GM12878 (cell line): ENCODE measurements around the gene RIPPLY1. TPM values are rescaled to one million over a fixed set of nuclear protein-coding genes. Genes with fewer than 3 reads are reported as not detected.

Experiments used
- ATAC-seq: fragments of 200-7000 bp; cut with Tn5 transposase; 3 replicates; pipeline ENCODE4 v1.9.1; 2020; ENCODE audit warnings: mild to moderate bottlenecking, moderate library complexity
- BruUV-seq: library from RNA; stranded (reverse); fragments of 400-500 nt; replicated peaks from 2 replicates; lab custom pipeline; 2021; lab: Mats Ljungman, UMichigan
- CTCF ChIA-PET: fragments of 300-600 bp; sonication (Branson Sonifier 250); formaldehyde crosslinking; extraction: SDS; loops from one replicate; lab custom pipeline; 2021; ENCODE audit warnings: inconsistent platforms; lab: Yijun Ruan, JAX
- POLR2A ChIA-PET: fragments of 350-600 bp; formaldehyde crosslinking; extraction: SDS; loops from one replicate; lab custom pipeline; 2021; ENCODE audit warnings: inconsistent platforms; lab: Charles Lee
- RAD21 ChIA-PET: fragments of 300-600 bp; sonication (Branson Sonifier 250); formaldehyde crosslinking; loops from one replicate; lab custom pipeline; 2023; ENCODE audit warnings: antibody characterized with exemption; ENCODE audit not compliant: unreplicated experiment; lab: Charles Lee
- SMC1A ChIA-PET: fragments of 300-600 bp; sonication (Branson Sonifier 250); formaldehyde crosslinking; loops from one replicate; lab custom pipeline; 2023; ENCODE audit not compliant: unreplicated experiment, uncharacterized antibody; lab: Charles Lee
- DNase-seq: peaks from one replicate; pipeline ENCODE4 v3.0.0-alpha.2; 2011; ENCODE audit warnings: low read depth, low spot score
- FAIRE-seq: peaks from 3 replicates; lab custom pipeline; 2011; peaks lifted over from hg19 to GRCh38; lab: Jason Lieb, UNC
- H2AFZ ChIP-seq: 2 replicates; pipeline ENCODE4 v1.6.0; 2011; ENCODE audit warnings: low read depth, low read length, control low read depth; ENCODE audit not compliant: control insufficient read depth
- H3K27ac ChIP-seq: 2 replicates; pipeline ENCODE4 v1.5.1; 2011; ENCODE audit warnings: control low read depth; ENCODE audit not compliant: control insufficient read depth, insufficient read depth
- H3K27me3 ChIP-seq, 2 experiments: replicated peaks in 1 of 2; 2 replicates each; pipeline versions ENCODE4 v1.6.0 to v1.6.1; 2011; ENCODE audit warnings: low read length in 1 of 2; ENCODE audit not compliant: control insufficient read depth in 2 of 2, insufficient read depth in 2 of 2
- H3K36me3 ChIP-seq, 2 experiments: 2 replicates each; pipeline ENCODE4 v1.5.1; 2011; ENCODE audit warnings: low read length in 1 of 2; ENCODE audit not compliant: control insufficient read depth in 2 of 2, insufficient read depth in 2 of 2
- H3K4me1 ChIP-seq: 2 replicates; pipeline ENCODE4 v1.6.1; 2011; ENCODE audit warnings: mild to moderate bottlenecking, low read length, moderate library complexity, mixed read lengths; ENCODE audit not compliant: control insufficient read depth, insufficient read depth
- H3K4me2 ChIP-seq: 2 replicates; pipeline ENCODE4 v1.6.0; 2011; ENCODE audit warnings: control low read depth; ENCODE audit not compliant: control insufficient read depth, insufficient read depth
- H3K4me3 ChIP-seq: fragments of 200-600 bp; sonication (generic); 2 replicates; pipeline ENCODE4 v1.5.1; 2016
- H3K79me2 ChIP-seq: 2 replicates; pipeline ENCODE4 v1.6.0; 2011; ENCODE audit warnings: low read length; ENCODE audit not compliant: control insufficient read depth, insufficient read depth
- H3K9ac ChIP-seq: 2 replicates; pipeline ENCODE4 v1.8.0; 2011; ENCODE audit warnings: low read length, control low read depth, mixed read lengths; ENCODE audit not compliant: control insufficient read depth, insufficient read depth
- H3K9me3 ChIP-seq: replicated peaks from 3 replicates; pipeline ENCODE4 v1.5.1; 2011; ENCODE audit warnings: mild to moderate bottlenecking, low read length; ENCODE audit not compliant: control insufficient read depth, insufficient read depth
- H4K20me1 ChIP-seq: 2 replicates; pipeline ENCODE4 v1.6.0; 2011; ENCODE audit not compliant: control insufficient read depth, insufficient read depth
- BACH1 ChIP-seq: fragments of 450-650 bp; IDR thresholded peaks from 2 replicates; pipeline ENCODE4 v1.6.1; 2017; ENCODE audit warnings: mild to moderate bottlenecking, borderline replicate concordance
- BCLAF1 ChIP-seq: fragments of 450-650 bp; IDR thresholded peaks from 2 replicates; pipeline ENCODE4 v1.6.1; 2017; ENCODE audit warnings: antibody characterized with exemption, mild to moderate bottlenecking, moderate library complexity
- BMI1 ChIP-seq: fragments of 450-650 bp; IDR thresholded peaks from 2 replicates; pipeline ENCODE4 v1.6.1; 2016; ENCODE audit warnings: mild to moderate bottlenecking, moderate library complexity, borderline replicate concordance
- CHD2 ChIP-seq: IDR thresholded peaks from 2 replicates; pipeline ENCODE4 v1.6.1; 2011; ENCODE audit warnings: low read depth, low read length, improper control_type of control experiment, borderline replicate concordance
- EGR1 ChIP-seq, 2 experiments: IDR thresholded peaks; 1 replicate in 1 of 2; 2 replicates in 1 of 2; pipeline ENCODE4 v1.6.1; 2011 to 2012; ENCODE audit warnings: low read depth in 2 of 2, low read length in 2 of 2, borderline replicate concordance in 1 of 2, mild to moderate bottlenecking in 1 of 2, moderate library complexity in 1 of 2
- ESRRA ChIP-seq: IDR thresholded peaks from 2 replicates; pipeline ENCODE4 v1.6.1; 2012; ENCODE audit warnings: mild to moderate bottlenecking, low read length, improper control_type of control experiment
- FOS ChIP-seq: IDR thresholded peaks from 3 replicates; pipeline ENCODE4 v1.6.1; 2011; ENCODE audit warnings: borderline replicate concordance; ENCODE audit not compliant: insufficient read length; ENCODE audit errors: extremely low read depth
- HCFC1 ChIP-seq: fragments of 150-350 bp; IDR thresholded peaks from 2 replicates; pipeline ENCODE4 v1.6.1; 2014; ENCODE audit warnings: low read length
- JUNB ChIP-seq: IDR thresholded peaks from 2 replicates; pipeline ENCODE4 v1.6.1; 2016; ENCODE audit warnings: antibody characterized with exemption, mild to moderate bottlenecking
- MTA3 ChIP-seq: IDR thresholded peaks from 2 replicates; pipeline ENCODE4 v1.6.1; 2012; ENCODE audit warnings: low read length, inconsistent platforms, borderline replicate concordance
- RBBP5 ChIP-seq: fragments of 200-600 bp; sonication (generic); conservative IDR thresholded peaks from 2 replicates; pipeline ENCODE4 v1.6.1; 2016
- RFX5 ChIP-seq: IDR thresholded peaks from 2 replicates; pipeline ENCODE4 v1.6.1; 2011; ENCODE audit warnings: low read depth, low read length, improper control_type of control experiment
- SPI1 ChIP-seq: IDR thresholded peaks from 2 replicates; pipeline ENCODE4 v1.6.1; 2011; ENCODE audit warnings: low read depth, mild to moderate bottlenecking, low read length, moderate library complexity, borderline replicate concordance; ENCODE audit not compliant: insufficient read depth
- WRNIP1 ChIP-seq: IDR thresholded peaks from 2 replicates; pipeline ENCODE4 v1.6.1; 2011; ENCODE audit warnings: low read depth, low read length, improper control_type of control experiment, borderline replicate concordance
- ZNF217 ChIP-seq: fragments of 450-650 bp; IDR thresholded peaks from 2 replicates; pipeline ENCODE4 v1.6.1; 2017; ENCODE audit warnings: antibody characterized with exemption, mild to moderate bottlenecking
- ZNF622 ChIP-seq: fragments of 450-650 bp; IDR thresholded peaks from 2 replicates; pipeline ENCODE4 v1.6.1; 2017; ENCODE audit warnings: mild to moderate bottlenecking, inconsistent platforms
- ZZZ3 ChIP-seq: IDR thresholded peaks from 2 replicates; pipeline ENCODE4 v1.6.1; 2011; ENCODE audit warnings: low read depth; ENCODE audit not compliant: control insufficient read depth, insufficient read length
- WGBS: methylation state at CpG from one replicate; pipeline ENCODE4 v1.1.6; 2016; ENCODE audit warnings: low lambda C conversion rate; ENCODE audit not compliant: insufficient replicate concordance, insufficient coverage; ENCODE audit errors: missing lambda C conversion rate; 5-methylcytosine and 5-hydroxymethylcytosine counted together
- in situ Hi-C: fragments of 300-500 bp; cut with MboI; formaldehyde crosslinking; loops from 9 replicates; pipeline ENCODE4 v1.14.3; 2018; ENCODE audit warnings: mixed read lengths
- intact Hi-C: fragments of 100-400 bp; cut with micrococcal nuclease; formaldehyde crosslinking; loops from one replicate; pipeline ENCODE4 v1.14.2; 2022; ENCODE audit not compliant: unreplicated experiment
- polyA plus RNA-seq, 11 experiments: library from polyadenylated mRNA; depleted of rRNA in 4 of 11; unstranded in 6 of 11; stranded (reverse) in 5 of 11; fragments of >200 nt; fragmentation: Nextera tagmentation in 4 of 11; fragmentation: Illumina TruSeq in 1 of 11; extraction: Ambion mirVana in 4 of 11; extraction: Trizol in 1 of 11; gene quantifications; 1 replicate in 1 of 11; 2 replicates in 10 of 11; pipeline versions ENCODE4 v1.2.1 to v1.2.3, GENCODE V29; 2011 to 2016; ENCODE audit warnings: inconsistent platforms in 2 of 11, missing spikeins in 2 of 11, low read depth in 1 of 11
- total RNA-seq, 4 experiments: library from RNA; depleted of rRNA in 3 of 4; stranded (reverse); fragments of >200 nt in 3 of 4; fragmentation: Illumina TruSeq in 1 of 4; extraction: Trizol in 1 of 4; gene quantifications; 2 replicates each; pipeline versions ENCODE4 v1.2.1 to v1.2.3, GENCODE V29; 2013 to 2021
- TF ChIP-seq, protein P1 (sequence below): fragments of 450-650 bp; IDR thresholded peaks from 2 replicates; pipeline ENCODE4 v1.6.1; 2017; ENCODE audit warnings: low read depth, mild to moderate bottlenecking, moderate library complexity

Gene RIPPLY1
- total and polyA plus RNA-seq, 10 of the 15 experiments (the other 5 are each of a cell fraction or from before 2014, with no cell fraction given) = not detected

DNA sequence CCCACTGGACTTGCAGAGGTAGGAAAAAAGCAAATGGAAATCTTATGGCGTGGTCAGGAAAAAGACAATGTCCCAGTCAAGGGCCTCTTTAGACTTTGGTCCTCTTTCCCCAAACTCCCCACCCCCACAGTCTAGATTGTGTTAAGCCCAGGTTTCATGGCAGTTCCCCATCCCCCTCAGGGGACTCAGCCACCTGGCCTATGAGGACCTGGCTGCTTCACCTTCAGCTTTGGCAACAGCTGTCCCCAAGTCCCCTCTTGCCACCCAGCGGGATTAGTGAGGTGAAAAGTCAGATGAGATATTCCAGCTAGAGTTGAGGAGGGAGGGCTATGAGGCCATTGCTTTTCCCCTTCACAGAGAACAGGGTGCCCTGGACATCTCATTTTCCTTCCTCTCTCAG lies 457 bp downstream of the RIPPLY1 start:
- H3K27ac ChIP-seq = no peak overlapping the region
- TF ChIP-seq ZNF622 (no peak), MTA3 (no peak), RBBP5 (no peak), JUNB (no peak), HCFC1 (no peak), BACH1 (no peak), SPI1 (no peak), EGR1 (IDR thresholded peaks at IDR 0.05; ENCODE audit: borderline replicate concordance in 1 of 2, low read depth in 2 of 2, low read length in 2 of 2) (no peak), BCLAF1 (no peak), ZZZ3 (no peak), WRNIP1 (no peak), ZNF217 (no peak), BMI1 (no peak), ESRRA (no peak), FOS (no peak), CHD2 (no peak), RFX5 (no peak)
- TF ChIP-seq, protein P1, sequence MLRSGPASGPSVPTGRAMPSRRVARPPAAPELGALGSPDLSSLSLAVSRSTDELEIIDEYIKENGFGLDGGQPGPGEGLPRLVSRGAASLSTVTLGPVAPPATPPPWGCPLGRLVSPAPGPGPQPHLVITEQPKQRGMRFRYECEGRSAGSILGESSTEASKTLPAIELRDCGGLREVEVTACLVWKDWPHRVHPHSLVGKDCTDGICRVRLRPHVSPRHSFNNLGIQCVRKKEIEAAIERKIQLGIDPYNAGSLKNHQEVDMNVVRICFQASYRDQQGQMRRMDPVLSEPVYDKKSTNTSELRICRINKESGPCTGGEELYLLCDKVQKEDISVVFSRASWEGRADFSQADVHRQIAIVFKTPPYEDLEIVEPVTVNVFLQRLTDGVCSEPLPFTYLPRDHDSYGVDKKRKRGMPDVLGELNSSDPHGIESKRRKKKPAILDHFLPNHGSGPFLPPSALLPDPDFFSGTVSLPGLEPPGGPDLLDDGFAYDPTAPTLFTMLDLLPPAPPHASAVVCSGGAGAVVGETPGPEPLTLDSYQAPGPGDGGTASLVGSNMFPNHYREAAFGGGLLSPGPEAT = no peak
- ChIA-PET POLR2A (no interaction called here), SMC1A (interaction anchor here (0.8 kb wide), 1 partner anchor 12 kb away, joined by 3 read pairs; no protein-coding TSS in a partner anchor), CTCF (interaction anchor here (0.7 to 2.6 kb wide), 6 partner anchors 8 to 526 kb away, joined by 3 to 12 read pairs (median 4); no protein-coding TSS in a partner anchor), RAD21 (interaction anchor here (1.7 kb wide), 1 partner anchor 9 kb away, joined by 6 read pairs; no protein-coding TSS in a partner anchor)
- no peak overlapping the region for H3K4me2 ChIP-seq
- no peak overlapping the region for H3K9ac ChIP-seq
- H3K4me3 ChIP-seq = no peak overlapping the region
- no peaks in the 10 kb centered on the region for H3K9me3 ChIP-seq
- no TSS peak for BruUV-seq
- ATAC-seq = no peak
- 16% methylated on average over 2 of the region's 2 CpGs for WGBS
- DNase-seq = no peak
- no peaks in the 10 kb centered on the region for H4K20me1 ChIP-seq
- in situ Hi-C loops = no loop called here
- intact Hi-C loops = no loop called here
- H3K79me2 ChIP-seq = no peaks in the 10 kb centered on the region
- H3K36me3 ChIP-seq = no peaks in the 10 kb centered on the region
- H3K27me3 ChIP-seq = no peaks in the 10 kb centered on the region
- FAIRE-seq = no peak
- no peak overlapping the region for H2AFZ ChIP-seq
- H3K4me1 ChIP-seq = no peaks in the 10 kb centered on the region
